CD8-positive, alpha-beta memory T cell (primary cell): ENCODE measurements around the gene RTKN2. TPM values are rescaled to one million over a fixed set of nuclear protein-coding genes. Genes with fewer than 3 reads are reported as not detected.

Experiments used
- CTCF ChIA-PET: fragments of 350-600 bp; sonication (Branson Sonifier 250); formaldehyde crosslinking; loops from one replicate; lab custom pipeline; 2021; ENCODE audit warnings: antibody characterized with exemption; lab: Charles Lee
- POLR2A ChIA-PET: fragments of 350-600 bp; sonication (Branson Sonifier 250); formaldehyde crosslinking; loops from one replicate; lab custom pipeline; 2021; ENCODE audit warnings: antibody characterized with exemption; lab: Charles Lee
- DNase-seq, 5 donors: peaks; one replicate each; pipeline versions ENCODE4 v3.0.0 to v3.0.0-alpha.2; 2020 to 2022; ENCODE audit warnings: mixed read lengths in 1 of 5
- H3K27ac ChIP-seq: one replicate; pipeline ENCODE4 v1.7.0; 2013; ENCODE audit warnings: low read depth, mild to moderate bottlenecking, low read length, moderate library complexity
- H3K27me3 ChIP-seq: 2 replicates; pipeline ENCODE4 v1.7.0; 2013; ENCODE audit warnings: low read length, mild to moderate bottlenecking; ENCODE audit not compliant: insufficient read depth, poor library complexity, severe bottlenecking
- H3K36me3 ChIP-seq: 2 replicates; pipeline ENCODE4 v1.7.0; 2013; ENCODE audit warnings: mild to moderate bottlenecking, low read length, moderate library complexity; ENCODE audit not compliant: insufficient read depth
- H3K4me1 ChIP-seq: 2 replicates; pipeline ENCODE4 v1.7.0; 2013; ENCODE audit warnings: mild to moderate bottlenecking, low read length, moderate library complexity; ENCODE audit not compliant: insufficient read depth
- H3K4me3 ChIP-seq: 2 replicates; pipeline ENCODE4 v1.7.0; 2013; ENCODE audit warnings: mild to moderate bottlenecking, low read length
- H3K9me3 ChIP-seq: 2 replicates; pipeline ENCODE4 v1.7.0; 2013; ENCODE audit warnings: mild to moderate bottlenecking, low read length
- H3K27ac Mint-ChIP-seq, 8 donors: one replicate each; pipeline ENCODE4 v1.8.0; 2020 to 2021; ENCODE audit warnings: mixed read lengths in 8 of 8, mild to moderate bottlenecking in 6 of 8, inconsistent platforms in 3 of 8, moderate library complexity in 3 of 8
- H3K27me3 Mint-ChIP-seq, 2 donors: one replicate each; pipeline ENCODE4 v1.8.0; 2020 to 2021; ENCODE audit warnings: mixed read lengths in 2 of 2, mild to moderate bottlenecking in 1 of 2, moderate library complexity in 1 of 2
- H3K36me3 Mint-ChIP-seq, 3 donors: one replicate each; pipeline ENCODE4 v1.8.0; 2020 to 2021; ENCODE audit warnings: mixed read lengths in 3 of 3, inconsistent platforms in 1 of 3, mild to moderate bottlenecking in 1 of 3
- H3K4me1 Mint-ChIP-seq, 3 donors: one replicate each; pipeline ENCODE4 v1.8.0; 2020 to 2021; ENCODE audit warnings: mixed read lengths in 3 of 3, inconsistent platforms in 1 of 3, mild to moderate bottlenecking in 1 of 3
- H3K4me3 Mint-ChIP-seq, 7 donors: one replicate each; pipeline ENCODE4 v1.8.0; 2020 to 2021; ENCODE audit warnings: mixed read lengths in 7 of 7, mild to moderate bottlenecking in 6 of 7, moderate library complexity in 4 of 7, inconsistent platforms in 2 of 7
- H3K9me3 Mint-ChIP-seq, 5 donors: one replicate each; pipeline ENCODE4 v1.8.0; 2020 to 2022; ENCODE audit warnings: mixed read lengths in 5 of 5, mild to moderate bottlenecking in 3 of 5, moderate library complexity in 2 of 5, inconsistent platforms in 1 of 5
- polyA plus RNA-seq: library from polyadenylated mRNA; unstranded; fragments of 300-500 nt; fragmentation: Illumina TruSeq; gene quantifications from one replicate; pipeline ENCODE4 v1.2.3, GENCODE V29; 2021
- total RNA-seq, 2 experiments: library from RNA; stranded (reverse); gene quantifications; one replicate each; pipeline ENCODE4 v1.2.3, GENCODE V29; 2021

RTKN2 gene, protein sequence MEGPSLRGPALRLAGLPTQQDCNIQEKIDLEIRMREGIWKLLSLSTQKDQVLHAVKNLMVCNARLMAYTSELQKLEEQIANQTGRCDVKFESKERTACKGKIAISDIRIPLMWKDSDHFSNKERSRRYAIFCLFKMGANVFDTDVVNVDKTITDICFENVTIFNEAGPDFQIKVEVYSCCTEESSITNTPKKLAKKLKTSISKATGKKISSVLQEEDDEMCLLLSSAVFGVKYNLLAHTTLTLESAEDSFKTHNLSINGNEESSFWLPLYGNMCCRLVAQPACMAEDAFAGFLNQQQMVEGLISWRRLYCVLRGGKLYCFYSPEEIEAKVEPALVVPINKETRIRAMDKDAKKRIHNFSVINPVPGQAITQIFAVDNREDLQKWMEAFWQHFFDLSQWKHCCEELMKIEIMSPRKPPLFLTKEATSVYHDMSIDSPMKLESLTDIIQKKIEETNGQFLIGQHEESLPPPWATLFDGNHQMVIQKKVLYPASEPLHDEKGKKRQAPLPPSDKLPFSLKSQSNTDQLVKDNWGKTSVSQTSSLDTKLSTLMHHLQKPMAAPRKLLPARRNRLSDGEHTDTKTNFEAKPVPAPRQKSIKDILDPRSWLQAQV
- total RNA-seq (1 to 10 TPM; 1.6 to 1.7 TPM), polyA plus RNA-seq (1.9 TPM)

DNA sequence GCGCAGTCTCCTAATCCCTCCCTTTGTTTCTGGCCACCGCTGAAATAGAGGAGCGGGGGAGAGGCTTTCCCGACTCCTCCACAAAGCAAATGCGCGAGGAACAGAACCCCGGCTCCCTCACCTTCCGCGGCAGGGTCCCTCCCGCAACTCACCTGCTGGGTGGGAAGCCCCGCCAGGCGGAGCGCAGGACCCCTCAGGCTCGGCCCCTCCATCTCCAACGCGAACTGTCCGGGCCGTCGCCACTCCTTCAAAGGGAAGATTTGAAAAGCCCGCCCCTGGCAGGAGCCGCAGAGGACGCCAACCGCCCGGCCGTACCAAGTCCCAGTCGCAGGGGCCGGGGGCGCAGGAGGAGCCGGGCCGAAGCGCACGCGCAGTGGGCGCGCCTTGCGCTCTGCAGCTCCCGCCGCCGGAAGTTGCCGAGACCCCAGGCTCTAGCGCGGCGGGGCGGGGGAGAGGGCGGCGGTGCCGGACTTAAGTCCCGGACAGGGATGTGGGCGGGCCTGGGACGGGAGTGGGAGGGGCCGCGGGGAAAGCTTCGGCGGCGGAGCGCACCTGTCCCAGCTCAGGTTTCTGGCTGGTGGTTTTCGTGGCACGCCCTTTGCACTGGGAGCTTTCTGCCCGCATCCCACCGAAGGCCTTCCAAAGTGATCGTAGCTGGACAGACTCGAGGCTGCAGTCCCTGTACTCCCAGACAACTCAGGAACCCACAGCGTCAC lies at the start of gene RTKN2:
Gene RTKN2, minus strand, starts transcription at position 446 of the 716 bp plus-strand sequence. Its CDS starts 234 bp downstream, at position 212.
- CTCF ChIA-PET, result interaction anchor here (1.6 kb wide), 1 partner anchor 168 kb away, joined by 4 read pairs; no protein-coding TSS in a partner anchor
- peak; percentile 40 to 78 (median 55) for DNase-seq
- H3K9me3 ChIP-seq, result no peaks in the 10 kb centered on the region
- no peaks in the 10 kb centered on the region for H3K36me3 ChIP-seq
- POLR2A ChIA-PET, result no interaction called here
- peak within 1 kb of the TSS; percentile 3 for H3K27ac ChIP-seq
- Mint-ChIP-seq H3K36me3 (no peaks in the 10 kb centered on the region), H3K27me3 (peaks cover 8 to 14% of the 10 kb centered on the region in 2 donors), H3K27ac (peak within 1 kb of the TSS in 3 of 8 donors; percentile 18 to 61 (median 28)), H3K4me3 (peak within 1 kb of the TSS; percentile 78 to 92 (median 87)), H3K4me1 (peaks cover 10 to 13% (median 12%) of the 10 kb centered on the region in 3 donors), H3K9me3 (no peaks in the 10 kb centered on the region)
- peak within 1 kb of the TSS; percentile 81 for H3K4me3 ChIP-seq
- peaks cover 5% of the 10 kb centered on the region for H3K27me3 ChIP-seq
- peaks cover 8% of the 10 kb centered on the region for H3K4me1 ChIP-seq

DNA sequence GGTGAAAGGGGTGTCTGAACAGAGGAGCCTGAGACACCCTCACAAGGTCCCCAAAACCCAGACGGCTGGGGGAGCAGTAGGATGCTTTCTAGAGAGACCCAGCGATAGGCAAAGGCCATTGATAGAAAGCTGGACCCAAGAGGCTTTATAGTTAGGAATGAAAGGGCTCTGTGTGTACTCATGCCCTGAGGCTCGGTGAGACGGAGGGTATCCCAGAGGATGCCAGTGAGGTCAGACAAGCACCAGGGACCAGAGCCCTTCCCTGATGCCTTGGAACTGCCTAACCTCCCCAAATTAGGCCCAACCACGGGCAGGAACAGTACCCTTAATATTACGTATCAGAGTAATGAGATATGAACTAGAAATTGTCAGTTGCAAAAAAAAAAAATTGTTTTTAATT lies 48.6 kb upstream of the RTKN2 start:
- H3K27ac Mint-ChIP-seq, result no peak overlapping the region
- ChIA-PET CTCF (no interaction called here), POLR2A (no interaction called here)
- H3K9me3 ChIP-seq, result no peaks in the 10 kb centered on the region
- no peak overlapping the region for H3K4me3 ChIP-seq
- H3K27me3 Mint-ChIP-seq, result peaks cover 8 to 17% of the 10 kb centered on the region in 2 donors
- no peaks in the 10 kb centered on the region for H3K27me3 ChIP-seq
- no peaks in the 10 kb centered on the region for H3K4me1 Mint-ChIP-seq
- peaks cover 0 to 4% (median 0%) of the 10 kb centered on the region in 3 donors for H3K36me3 Mint-ChIP-seq
- no peaks in the 10 kb centered on the region for H3K9me3 Mint-ChIP-seq
- H3K36me3 ChIP-seq, result no peaks in the 10 kb centered on the region
- no peaks in the 10 kb centered on the region for H3K4me1 ChIP-seq
- no peak overlapping the region for H3K27ac ChIP-seq
- H3K4me3 Mint-ChIP-seq, result no peak overlapping the region
- no peak for DNase-seq

DNA sequence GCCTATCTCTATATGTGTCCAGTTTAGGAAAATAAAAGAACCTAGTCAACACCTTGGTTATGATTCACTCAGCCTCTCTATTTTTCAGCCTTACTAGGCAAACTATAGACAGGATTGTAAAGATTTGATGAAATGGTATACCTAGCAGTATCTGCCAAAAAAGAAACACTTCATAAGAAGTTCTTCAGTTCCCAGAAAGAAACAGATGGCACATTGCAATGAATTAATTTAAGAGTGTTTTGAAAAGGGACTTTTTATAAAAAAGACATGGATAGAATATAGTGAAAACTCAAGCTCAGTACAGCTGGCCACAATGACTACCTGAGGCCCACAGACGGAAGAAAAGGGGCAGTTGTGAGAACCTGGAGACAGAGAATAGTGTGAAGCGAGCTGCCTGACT lies 40.6 kb upstream of the RTKN2 start:
- DNase-seq, result no peak
- Mint-ChIP-seq H3K4me3 (no peak overlapping the region), H3K4me1 (peaks cover 7 to 20% (median 9%) of the 10 kb centered on the region in 3 donors), H3K9me3 (no peaks in the 10 kb centered on the region), H3K27ac (no peak overlapping the region), H3K27me3 (peaks cover 8 to 16% of the 10 kb centered on the region in 2 donors), H3K36me3 (no peaks in the 10 kb centered on the region)
- peaks cover 17% of the 10 kb centered on the region for H3K4me1 ChIP-seq
- H3K27me3 ChIP-seq, result no peaks in the 10 kb centered on the region
- no peaks in the 10 kb centered on the region for H3K36me3 ChIP-seq
- ChIA-PET CTCF (no interaction called here), POLR2A (no interaction called here)
- no peak overlapping the region for H3K27ac ChIP-seq
- H3K4me3 ChIP-seq, result no peak overlapping the region
- no peaks in the 10 kb centered on the region for H3K9me3 ChIP-seq

DNA sequence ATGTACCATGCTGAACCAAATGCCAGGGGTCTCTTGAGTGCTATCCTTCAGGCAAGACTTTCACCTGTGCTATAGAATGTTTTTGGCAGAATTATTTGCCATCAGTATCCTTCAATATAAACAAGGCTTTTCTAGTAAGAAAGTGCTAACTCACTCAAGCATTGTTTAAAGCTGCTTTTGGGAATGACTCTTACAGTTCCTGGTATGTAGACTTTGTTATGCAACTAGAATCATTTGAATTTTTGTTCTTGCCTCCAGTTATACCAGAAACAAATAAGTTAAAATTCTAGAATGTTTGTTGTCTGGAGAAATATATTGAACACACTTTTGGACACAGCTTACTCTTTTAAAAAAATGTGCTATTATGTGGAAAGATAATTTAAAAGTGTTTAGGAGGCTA lies 39.5 kb upstream of the RTKN2 start:
- Histone ChIP-seq H3K4me1 (peaks cover 17% of the 10 kb centered on the region), H3K9me3 (no peaks in the 10 kb centered on the region), H3K36me3 (no peaks in the 10 kb centered on the region), H3K4me3 (no peak overlapping the region), H3K27ac (no peak overlapping the region), H3K27me3 (no peaks in the 10 kb centered on the region)
- H3K4me1 Mint-ChIP-seq, result peaks cover 7 to 20% (median 9%) of the 10 kb centered on the region in 3 donors
- H3K36me3 Mint-ChIP-seq, result no peaks in the 10 kb centered on the region
- ChIA-PET POLR2A (no interaction called here), CTCF (no interaction called here)
- H3K27me3 Mint-ChIP-seq, result peaks cover 8 to 21% of the 10 kb centered on the region in 2 donors
- H3K9me3 Mint-ChIP-seq, result no peaks in the 10 kb centered on the region
- no peak overlapping the region for H3K4me3 Mint-ChIP-seq
- DNase-seq, result no peak
- H3K27ac Mint-ChIP-seq, result no peak overlapping the region

DNA sequence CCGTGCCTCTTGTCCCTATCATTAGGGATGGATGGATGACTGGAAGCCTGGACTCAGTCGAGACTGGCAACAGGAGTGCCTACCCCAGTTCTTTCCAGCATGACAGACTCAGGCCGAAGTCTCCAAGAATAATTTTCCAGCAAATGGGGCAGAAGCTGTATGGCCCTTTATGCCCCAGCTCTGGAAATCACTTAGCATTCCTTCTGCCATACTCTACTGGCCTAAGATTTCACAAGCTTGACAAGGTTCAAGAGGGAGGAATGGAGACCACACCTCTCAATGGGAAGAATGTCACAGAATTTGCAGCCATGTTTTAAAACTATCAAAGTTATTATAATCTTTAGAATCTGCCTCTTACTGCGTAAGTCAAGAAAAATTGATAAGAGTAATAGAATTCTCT lies 39.0 kb upstream of the RTKN2 start:
- H3K4me1 Mint-ChIP-seq, result peaks cover 7 to 24% (median 9%) of the 10 kb centered on the region in 3 donors
- no peaks in the 10 kb centered on the region for H3K36me3 Mint-ChIP-seq
- no peaks in the 10 kb centered on the region for H3K36me3 ChIP-seq
- no peak overlapping the region for H3K27ac Mint-ChIP-seq
- no peak overlapping the region for H3K4me3 Mint-ChIP-seq
- no peak overlapping the region for H3K4me3 ChIP-seq
- H3K9me3 Mint-ChIP-seq, result no peaks in the 10 kb centered on the region
- no peak for DNase-seq
- no peaks in the 10 kb centered on the region for H3K27me3 ChIP-seq
- ChIA-PET CTCF (no interaction called here), POLR2A (no interaction called here)
- H3K27ac ChIP-seq, result no peak overlapping the region
- H3K9me3 ChIP-seq, result no peaks in the 10 kb centered on the region
- H3K4me1 ChIP-seq, result peaks cover 17% of the 10 kb centered on the region
- H3K27me3 Mint-ChIP-seq, result peaks cover 7 to 21% of the 10 kb centered on the region in 2 donors

DNA sequence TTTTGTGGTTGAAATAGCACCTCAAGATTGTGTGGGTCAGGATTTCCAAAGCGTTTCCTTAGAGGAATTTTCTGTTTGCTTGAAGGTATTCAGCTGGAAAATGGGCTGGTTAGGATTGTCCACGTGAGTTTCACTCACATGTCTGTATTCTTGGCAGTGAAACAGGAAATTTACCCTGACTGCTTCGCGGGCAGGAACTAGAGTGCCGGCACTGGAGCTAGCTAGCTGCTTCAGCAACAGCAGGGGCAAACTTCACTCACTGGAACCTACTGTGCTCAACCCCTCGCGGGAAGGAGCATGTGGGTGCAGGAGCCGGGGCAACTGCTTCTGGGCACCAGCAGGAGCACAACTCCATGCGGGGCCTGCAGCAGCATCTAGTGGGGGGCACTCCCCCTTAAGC lies 38.0 kb upstream of the RTKN2 start:
- peak overlapping the region in 1 of 7 donors; percentile 36 for H3K4me3 Mint-ChIP-seq
- Histone ChIP-seq H3K27me3 (no peaks in the 10 kb centered on the region), H3K9me3 (no peaks in the 10 kb centered on the region), H3K36me3 (no peaks in the 10 kb centered on the region), H3K4me1 (peaks cover 17% of the 10 kb centered on the region), H3K4me3 (no peak overlapping the region), H3K27ac (no peak overlapping the region)
- peaks cover 7 to 24% of the 10 kb centered on the region in 2 donors for H3K27me3 Mint-ChIP-seq
- CTCF ChIA-PET, result no interaction called here
- H3K27ac Mint-ChIP-seq, result no peak overlapping the region
- POLR2A ChIA-PET, result no interaction called here
- peaks cover 7 to 27% (median 9%) of the 10 kb centered on the region in 3 donors for H3K4me1 Mint-ChIP-seq
- H3K9me3 Mint-ChIP-seq, result no peaks in the 10 kb centered on the region
- no peaks in the 10 kb centered on the region for H3K36me3 Mint-ChIP-seq
- DNase-seq, result peak in 1 of 5 donors; percentile 9

DNA sequence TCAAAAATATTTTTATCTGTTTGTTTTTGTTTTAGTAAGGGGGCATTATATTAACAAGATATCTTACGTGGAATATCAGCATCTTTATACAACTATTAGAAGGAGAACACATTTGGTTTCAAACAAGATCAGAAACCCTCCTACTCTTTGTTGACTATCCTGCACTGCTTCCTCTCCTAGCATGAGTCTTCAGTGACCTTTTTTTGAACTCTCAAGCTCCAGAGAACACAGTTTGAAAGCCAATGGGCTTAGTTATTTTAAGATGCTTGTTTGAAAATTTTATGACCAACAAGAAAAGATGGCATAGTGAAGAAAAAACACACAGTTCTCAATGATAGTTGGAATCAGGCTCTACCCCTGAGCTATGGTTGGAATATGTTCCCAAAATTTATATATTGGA lies 37.2 kb upstream of the RTKN2 start:
- no peaks in the 10 kb centered on the region for H3K36me3 ChIP-seq
- no peaks in the 10 kb centered on the region for H3K9me3 ChIP-seq
- H3K27me3 ChIP-seq, result no peaks in the 10 kb centered on the region
- DNase-seq, result no peak
- peaks cover 0 to 2% (median 0%) of the 10 kb centered on the region in 3 donors for H3K36me3 Mint-ChIP-seq
- H3K4me3 ChIP-seq, result no peak overlapping the region
- H3K27me3 Mint-ChIP-seq, result peaks cover 7 to 24% of the 10 kb centered on the region in 2 donors
- no peak overlapping the region for H3K4me3 Mint-ChIP-seq
- H3K27ac ChIP-seq, result no peak overlapping the region
- ChIA-PET CTCF (no interaction called here), POLR2A (no interaction called here)
- H3K4me1 Mint-ChIP-seq, result peaks cover 7 to 27% (median 9%) of the 10 kb centered on the region in 3 donors
- H3K27ac Mint-ChIP-seq, result peak overlapping the region in 1 of 8 donors; percentile 46
- H3K4me1 ChIP-seq, result peaks cover 17% of the 10 kb centered on the region
- peaks cover 0 to 5% (median 0%) of the 10 kb centered on the region in 5 donors for H3K9me3 Mint-ChIP-seq
